ENCODE results near the gene PSMD4. TPM values are rescaled to one million over a fixed set of nuclear protein-coding genes. Genes with fewer than 3 reads are reported as not detected.

Gene PSMD4
- total and polyA plus RNA-seq, 2 of the 8 experiments (the other 6 are each of a cell fraction or from before 2014, with no cell fraction given), result 216 to 284 TPM

GRCh38 chr1:151314137-151314875 lies 59.8 kb downstream of the PSMD4 start (continued):
- no peak for TF ChIP-seq CHD7 (IDR thresholded peaks at IDR 0.05; ENCODE audit: insufficient replicate concordance, low read length)
- TF ChIP-seq CTBP2 (IDR thresholded peaks at IDR 0.05; ENCODE audit: borderline replicate concordance, insufficient read depth, insufficient read length, low read length), result no peak
- TF ChIP-seq POLR2AphosphoS5 (IDR thresholded peaks at IDR 0.05; ENCODE audit: low read depth, low read length), result no peak
- no peak for TF ChIP-seq POLR2A (IDR thresholded peaks at IDR 0.05; ENCODE audit: control extremely low read depth in 1 of 2, low read depth in 2 of 2, low read length in 2 of 2)
- TF ChIP-seq SP1 (IDR thresholded peaks at IDR 0.05; ENCODE audit: low read depth, low read length), result no peak
- no peak for TF ChIP-seq PHF8 (conservative IDR thresholded peaks at IDR 0.05; ENCODE audit: low read depth, low read length)
- TF ChIP-seq RFX5 (IDR thresholded peaks at IDR 0.05; ENCODE audit: borderline replicate concordance, low read depth, low read length), result no peak
- no peak for TF ChIP-seq CHD1 (IDR thresholded peaks at IDR 0.05; ENCODE audit: low read depth, low read length)
- TF ChIP-seq SAP30 (IDR thresholded peaks at IDR 0.05; ENCODE audit: insufficient read depth, insufficient replicate concordance, low read length), result no peak
- no peak for TF ChIP-seq SIX5 (IDR thresholded peaks at IDR 0.05; ENCODE audit: low read depth, low read length)
- no peak for TF ChIP-seq EGR1 (IDR thresholded peaks at IDR 0.05; ENCODE audit: borderline replicate concordance, low read depth, low read length)

Data from H1 (cell line).